ENCODE results near the gene THRB.

DNA sequence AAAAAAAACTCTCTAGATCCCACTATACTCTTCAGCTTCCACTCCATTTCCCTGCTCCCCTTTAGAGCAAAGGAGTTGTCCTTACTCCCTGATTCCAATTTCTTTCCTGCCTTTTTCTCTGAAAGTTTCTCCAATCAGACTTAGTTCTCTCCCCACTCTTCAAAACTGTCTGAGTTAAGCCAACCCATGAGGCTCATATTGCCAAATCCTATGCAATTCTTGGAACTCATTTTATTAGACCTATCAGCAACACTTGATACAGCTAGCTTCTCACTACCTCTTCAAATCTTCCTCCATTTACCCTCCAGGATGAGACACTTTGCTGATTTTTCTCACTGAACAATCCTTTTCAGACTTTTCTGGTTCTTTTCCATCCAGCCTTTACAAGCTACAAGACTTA is 233.1 kb downstream of the THRB start:
- no peak for TF ChIP-seq SPI1 (IDR thresholded peaks at IDR 0.05; ENCODE audit: low read depth, low read length)
- TF ChIP-seq POLR2AphosphoS5 (IDR thresholded peaks at IDR 0.05; ENCODE audit: low read depth, low read length): no peak
- no peak for TF ChIP-seq POLR2A (IDR thresholded peaks at IDR 0.05; ENCODE audit: low read depth, low read length)
- no peak for TF ChIP-seq TAF1 (IDR thresholded peaks at IDR 0.05; ENCODE audit: low read depth, low read length)
- TF ChIP-seq PAX5 (IDR thresholded peaks at IDR 0.05; ENCODE audit: insufficient read depth, low read length, severe bottlenecking): no peak
